CD4-positive, alpha-beta T cell (primary cell): ENCODE data around the gene THSD7A. TPM values are rescaled to one million over a fixed set of nuclear protein-coding genes. Genes with fewer than 3 reads are reported as not detected.

Source experiments
- ATAC-seq: fragments of 200-7000 bp; cut with Tn5 transposase; one replicate; pipeline ENCODE4 v1.10.0; 2022; ENCODE audit warnings: mild to moderate bottlenecking; ENCODE audit not compliant: poor library complexity
- CTCF ChIA-PET: fragments of 350-600 bp; sonication (Branson Sonifier 250); formaldehyde crosslinking; loops from one replicate; lab custom pipeline; 2021; ENCODE audit warnings: antibody characterized with exemption, inconsistent platforms; lab: Charles Lee
- POLR2A ChIA-PET: fragments of 350-600 bp; sonication (Branson Sonifier 250); formaldehyde crosslinking; loops from one replicate; lab custom pipeline; 2021; ENCODE audit warnings: antibody characterized with exemption, inconsistent platforms; lab: Charles Lee
- DNase-seq, 14 experiments: peaks; one replicate each; pipeline ENCODE4 v3.0.0-alpha.2; 2013 to 2020; ENCODE audit warnings: mixed read lengths in 2 of 14
- H3K27ac ChIP-seq, 2 donors: one replicate each; pipeline versions ENCODE4 v1.5.1 to v1.7.0; 2013; ENCODE audit warnings: low read length in 2 of 2, low read depth in 1 of 2, mild to moderate bottlenecking in 1 of 2
- H3K27me3 ChIP-seq, 2 experiments: 1 replicate in 1 of 2; 2 replicates in 1 of 2; pipeline versions ENCODE4 v1.6.1 to v1.7.0; 2013; ENCODE audit warnings: low read length in 2 of 2, control low read depth in 1 of 2, mild to moderate bottlenecking in 1 of 2, moderate library complexity in 1 of 2; ENCODE audit not compliant: insufficient read depth in 2 of 2, control insufficient read depth in 1 of 2
- H3K36me3 ChIP-seq: one replicate; pipeline ENCODE4 v1.6.1; 2013; ENCODE audit warnings: low read length, control low read depth; ENCODE audit not compliant: insufficient read depth
- H3K4me1 ChIP-seq: one replicate; pipeline ENCODE4 v1.6.1; 2013; ENCODE audit warnings: low read length, control low read depth; ENCODE audit not compliant: insufficient read depth
- H3K4me3 ChIP-seq: one replicate; pipeline ENCODE4 v1.5.1; 2013; ENCODE audit warnings: mild to moderate bottlenecking, low read length, moderate library complexity
- H3K9me3 ChIP-seq, 2 experiments: 1 replicate in 1 of 2; 2 replicates in 1 of 2; pipeline versions ENCODE4 v1.6.1 to v1.7.0; 2013; ENCODE audit warnings: low read length in 2 of 2, mild to moderate bottlenecking in 2 of 2, control low read depth in 1 of 2, moderate library complexity in 1 of 2; ENCODE audit not compliant: control insufficient read depth in 1 of 2, insufficient read depth in 1 of 2
- H3K27ac Mint-ChIP-seq: one replicate; pipeline ENCODE4 v1.8.0; 2020; ENCODE audit warnings: mixed read lengths
- H3K27me3 Mint-ChIP-seq: one replicate; pipeline ENCODE4 v1.8.0; 2021; ENCODE audit warnings: mixed read lengths
- H3K36me3 Mint-ChIP-seq: one replicate; pipeline ENCODE4 v1.8.0; 2021; ENCODE audit warnings: low read depth, mixed read lengths
- H3K4me1 Mint-ChIP-seq: one replicate; pipeline ENCODE4 v1.8.0; 2021; ENCODE audit warnings: low read depth, mixed read lengths
- H3K4me3 Mint-ChIP-seq: one replicate; pipeline ENCODE4 v1.8.0; 2020; ENCODE audit warnings: mild to moderate bottlenecking, mixed read lengths
- H3K9me3 Mint-ChIP-seq: one replicate; pipeline ENCODE4 v1.8.0; 2020; ENCODE audit warnings: mixed read lengths
- CTCF ChIP-seq: fragments of 200-600 bp; IDR thresholded peaks from one replicate; pipeline ENCODE4 v1.8.0; 2022; ENCODE audit warnings: antibody characterized with exemption, mild to moderate bottlenecking
- intact Hi-C, 2 experiments: fragments of 100-400 bp; cut with DNase I in 1 of 2; cut with micrococcal nuclease in 1 of 2; formaldehyde crosslinking; loops; one replicate each; pipeline versions ENCODE4 v1.15.1 to v1.9.0; 2023 to 2025; cut with DNase I, micrococcal nuclease
- total RNA-seq, 174 experiments: library from RNA in 2 of 174; stranded (reverse) in 2 of 174; gene quantifications; one replicate each; pipeline ENCODE4 v1.2.3 and lab custom pipeline; 2021 to 2026

THSD7A gene
- total RNA-seq, 2 experiments from 2014 or later: not detected

- Mint-ChIP-seq H3K27me3 (no peaks in the 10 kb centered on the region), H3K27ac (no peak overlapping the region), H3K4me3 (no peak overlapping the region), H3K36me3 (no peaks in the 10 kb centered on the region), H3K4me1 (no peaks in the 10 kb centered on the region), H3K9me3 (no peaks in the 10 kb centered on the region)
- no peak overlapping the region for H3K4me3 ChIP-seq
- no peaks in the 10 kb centered on the region for H3K4me1 ChIP-seq
- H3K27me3 ChIP-seq: no peaks in the 10 kb centered on the region
- no peak for TF ChIP-seq CTCF
- ATAC-seq: no peak
- no peak for DNase-seq
- intact Hi-C loops: no loop called here
- H3K36me3 ChIP-seq: no peaks in the 10 kb centered on the region
- H3K27ac ChIP-seq: no peak overlapping the region
- no peaks in the 10 kb centered on the region for H3K9me3 ChIP-seq
- POLR2A ChIA-PET: no interaction called here
- CTCF ChIA-PET: no interaction called here
Observed at GRCh38 chr7:11457419-11457818, 374.6 kb downstream of the THSD7A start.

GRCh38 chr7:11456574-11456973, 375.4 kb downstream of the THSD7A start:
- Histone ChIP-seq H3K27me3 (no peaks in the 10 kb centered on the region), H3K36me3 (no peaks in the 10 kb centered on the region), H3K9me3 (no peaks in the 10 kb centered on the region), H3K4me1 (no peaks in the 10 kb centered on the region), H3K27ac (no peak overlapping the region), H3K4me3 (no peak overlapping the region)
- intact Hi-C loops: no loop called here
- TF ChIP-seq CTCF: no peak
- no peak overlapping the region for H3K27ac Mint-ChIP-seq
- no peaks in the 10 kb centered on the region for H3K9me3 Mint-ChIP-seq
- no peak for ATAC-seq
- DNase-seq: no peak
- CTCF ChIA-PET: no interaction called here
- H3K4me3 Mint-ChIP-seq: no peak overlapping the region
- H3K36me3 Mint-ChIP-seq: no peaks in the 10 kb centered on the region
- H3K4me1 Mint-ChIP-seq: no peaks in the 10 kb centered on the region
- POLR2A ChIA-PET: no interaction called here
- no peaks in the 10 kb centered on the region for H3K27me3 Mint-ChIP-seq

- H3K9me3 Mint-ChIP-seq: no peaks in the 10 kb centered on the region
- Histone ChIP-seq H3K4me1 (no peaks in the 10 kb centered on the region), H3K36me3 (no peaks in the 10 kb centered on the region), H3K27me3 (no peaks in the 10 kb centered on the region), H3K4me3 (no peak overlapping the region), H3K9me3 (no peaks in the 10 kb centered on the region), H3K27ac (no peak overlapping the region)
- TF ChIP-seq CTCF: no peak
- ATAC-seq (no peak), DNase-seq (no peak)
- ChIA-PET POLR2A (no interaction called here), CTCF (no interaction called here)
- H3K4me1 Mint-ChIP-seq: no peaks in the 10 kb centered on the region
- intact Hi-C loops: no loop called here
- H3K36me3 Mint-ChIP-seq: no peaks in the 10 kb centered on the region
- no peak overlapping the region for H3K4me3 Mint-ChIP-seq
- no peaks in the 10 kb centered on the region for H3K27me3 Mint-ChIP-seq
- H3K27ac Mint-ChIP-seq: no peak overlapping the region
Observed at GRCh38 chr7:11452476-11452875, 379.5 kb downstream of the THSD7A start.
